GM21717 (cell line): ENCODE data around the gene SLC51A.
"Not testable (repeated sequence)": the region's sequence is repeated elsewhere in the genome, so short reads cannot be mapped to it uniquely, and the experiment has no call there.

Experiments used
- ATAC-seq: cut with Tn5 transposase; IDR thresholded peaks from one replicate; pipeline ENCODE4 v1.9.1; 2021; ENCODE audit warnings: mild to moderate bottlenecking, moderate library complexity; ENCODE audit not compliant: unreplicated experiment

SLC51A gene

GRCh38 chr3:196238612-196239560 is 22.6 kb downstream of the SLC51A start:
- no peak for ATAC-seq

- ATAC-seq, result no peak
Observed at GRCh38 chr3:196240424-196240823, 24.1 kb downstream of the SLC51A start.

- no peak for ATAC-seq
Observed at GRCh38 chr3:196241704-196242103, 25.4 kb downstream of the SLC51A start.

- ATAC-seq, result not testable (repeated sequence)
Observed at GRCh38 chr3:196244166-196244565, 27.8 kb downstream of the SLC51A start.

- no peak for ATAC-seq
Observed at GRCh38 chr3:196246612-196247308, 30.4 kb downstream of the SLC51A start.

GRCh38 chr3:196251918-196252317 is 35.6 kb downstream of the SLC51A start:
- ATAC-seq, result no peak

- no peak for ATAC-seq
Observed at GRCh38 chr3:196254376-196255283, 38.3 kb downstream of the SLC51A start.

GRCh38 chr3:196255776-196256175 is 39.4 kb downstream of the SLC51A start:
- no peak for ATAC-seq

GRCh38 chr3:196260784-196261183 is 44.5 kb downstream of the SLC51A start:
- ATAC-seq, result no peak

- no peak for ATAC-seq
Observed at GRCh38 chr3:196263819-196264218, 47.5 kb downstream of the SLC51A start.

GRCh38 chr3:196268284-196269163 is 52.2 kb downstream of the SLC51A start:
- ATAC-seq, result no peak

GRCh38 chr3:196270499-196270898 is 54.2 kb downstream of the SLC51A start:
- ATAC-seq, result no peak

- no peak for ATAC-seq
Observed at GRCh38 chr3:196272826-196273225, 56.5 kb downstream of the SLC51A start.

- ATAC-seq, result no peak
Observed at GRCh38 chr3:196273655-196274054, 57.3 kb downstream of the SLC51A start.

- ATAC-seq, result peak; percentile 89
Observed at GRCh38 chr3:196274585-196274984, 58.3 kb downstream of the SLC51A start.

- no peak for ATAC-seq
Observed at GRCh38 chr3:196275126-196275525, 58.8 kb downstream of the SLC51A start.

- ATAC-seq, result no peak
Observed at GRCh38 chr3:196280689-196281440, 64.5 kb downstream of the SLC51A start.

GRCh38 chr3:196281962-196282361 is 65.6 kb downstream of the SLC51A start:
- ATAC-seq, result no peak
